Dedifferentiated amniotic fluid mesenchymal stem cell (primary cell): ENCODE data around the gene KRTAP13-3.

Experiments used
- DNase-seq: peaks from one replicate; pipeline ENCODE4 v3.0.0-alpha.2; 2016; ENCODE audit errors: extremely low spot score

Gene KRTAP13-3, protein sequence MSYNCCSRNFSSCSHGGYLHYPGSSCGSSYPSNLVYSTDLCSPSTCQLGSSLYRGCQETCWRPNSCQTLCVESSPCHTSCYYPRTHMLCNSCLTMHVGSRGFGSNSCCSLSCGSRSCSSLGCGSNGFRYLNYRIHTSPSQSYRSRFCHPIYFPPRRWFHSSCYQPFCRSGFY

DNA sequence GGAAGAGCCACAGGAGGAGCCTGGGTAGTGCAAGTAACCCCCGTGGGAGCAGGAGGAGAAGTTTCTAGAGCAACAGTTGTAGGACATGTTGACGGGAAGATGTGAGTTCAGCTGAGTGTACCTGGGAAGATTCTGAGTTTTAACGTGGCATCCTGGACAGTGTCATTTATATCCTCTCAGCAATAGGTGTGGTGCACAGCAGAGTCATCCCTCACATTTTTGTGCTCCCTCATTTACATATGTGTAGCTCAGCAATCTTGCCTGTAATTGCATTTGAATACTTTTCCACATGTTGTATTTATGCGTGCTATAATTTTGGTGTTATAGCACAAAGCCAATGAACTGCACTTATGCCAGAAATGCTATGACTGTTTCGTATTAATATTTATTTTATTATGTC lies at the start of gene KRTAP13-3:
TSS of gene KRTAP13-3 (minus strand) at position 101 of the 400 bp plus-strand sequence. CDS start at position 87, 14 bp downstream.
- DNase-seq: no peak

DNA sequence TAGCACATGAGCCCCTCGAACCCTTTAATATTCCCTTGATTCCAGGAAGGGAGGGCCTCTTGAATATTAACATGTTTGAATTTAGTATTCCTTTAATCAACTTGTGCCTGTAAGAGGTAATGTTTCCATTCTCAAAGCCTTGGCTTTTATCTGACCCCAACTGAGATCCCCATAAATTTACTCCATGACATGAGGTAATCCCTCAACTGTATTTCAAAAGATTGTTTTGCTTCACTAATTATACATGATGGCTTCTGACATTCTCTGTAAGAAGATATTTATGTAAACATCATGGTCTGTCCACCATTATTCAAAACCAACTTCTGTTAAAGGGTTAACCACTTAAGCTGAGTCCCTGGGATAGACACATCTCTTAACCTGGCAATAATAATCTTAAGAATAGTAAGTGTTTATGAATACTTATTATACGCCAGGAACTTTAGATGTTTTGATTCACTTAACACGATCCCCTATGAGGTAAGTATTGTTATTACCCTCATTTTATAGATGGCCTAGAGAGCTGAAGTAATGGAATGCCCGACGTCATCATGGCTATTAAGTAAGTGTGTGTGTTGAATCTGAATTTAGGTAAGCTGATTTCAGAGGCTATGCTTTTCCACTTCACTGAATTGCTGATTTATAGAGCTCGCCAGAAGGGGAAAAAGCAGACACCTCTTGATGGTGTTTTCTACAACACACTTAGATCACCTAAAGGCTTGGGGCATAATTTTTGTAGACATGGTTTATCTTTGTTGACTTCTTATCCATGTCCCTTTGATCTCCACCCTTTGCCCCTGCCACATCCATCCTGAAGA lies 43.4 kb upstream of the KRTAP13-3 start:
- DNase-seq: no peak

DNA sequence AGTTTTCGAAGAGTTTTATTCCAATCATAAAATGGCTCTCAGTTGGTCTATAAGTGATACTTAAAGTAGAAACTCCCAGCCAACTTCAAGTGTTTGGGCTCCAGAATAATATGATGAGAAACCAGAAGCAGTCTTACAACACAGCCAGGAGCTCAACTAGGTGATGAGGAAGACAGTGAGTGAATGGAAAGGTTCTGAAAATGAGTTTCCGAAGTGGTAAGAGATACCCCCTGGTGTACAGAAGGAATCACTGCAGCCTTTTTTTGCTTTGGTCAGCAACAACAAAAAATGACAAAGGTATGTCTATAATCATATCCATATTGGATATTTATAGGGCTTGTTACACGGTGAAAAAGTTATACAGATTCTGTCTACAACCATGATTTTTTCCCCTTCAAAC lies 38.0 kb upstream of the KRTAP13-3 start:
- DNase-seq: no peak

DNA sequence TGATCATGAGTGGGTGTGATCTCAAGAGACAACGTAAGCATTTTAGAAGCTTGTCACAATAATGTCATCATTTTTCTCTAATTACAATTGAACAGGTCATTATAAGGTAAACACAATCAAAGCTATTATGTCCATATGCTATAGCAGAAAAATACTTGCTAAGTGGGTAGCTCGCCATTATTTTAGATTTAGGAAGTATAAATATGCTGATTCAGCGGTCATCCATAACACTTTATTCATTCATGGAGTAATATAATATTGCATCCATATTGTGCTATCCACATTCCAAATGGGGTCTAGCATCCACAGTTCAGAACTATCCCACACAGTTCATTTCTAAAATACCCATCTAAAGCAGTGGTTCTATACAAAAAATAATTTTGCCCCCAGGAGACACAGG lies 22.8 kb upstream of the KRTAP13-3 start:
- DNase-seq: no peak

DNA sequence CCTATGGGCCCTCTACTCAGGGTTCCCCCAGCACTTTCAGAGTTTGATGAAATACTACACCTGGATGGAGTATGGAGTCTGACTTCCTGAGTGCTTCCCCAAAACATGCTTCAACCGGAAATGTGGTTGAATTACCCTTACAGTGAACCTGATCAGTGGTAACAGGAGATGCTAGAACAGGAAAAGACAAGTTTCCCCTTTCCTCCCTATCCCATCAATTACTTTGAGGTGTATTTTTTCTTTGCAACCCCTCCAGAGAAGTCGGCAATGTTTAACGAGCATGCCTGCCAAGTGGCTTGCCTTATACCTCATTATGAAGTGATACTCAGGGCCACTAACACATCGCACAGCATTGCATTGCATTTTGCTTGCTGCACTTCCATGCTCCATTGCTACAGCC lies 21.3 kb upstream of the KRTAP13-3 start:
- DNase-seq: no peak

DNA sequence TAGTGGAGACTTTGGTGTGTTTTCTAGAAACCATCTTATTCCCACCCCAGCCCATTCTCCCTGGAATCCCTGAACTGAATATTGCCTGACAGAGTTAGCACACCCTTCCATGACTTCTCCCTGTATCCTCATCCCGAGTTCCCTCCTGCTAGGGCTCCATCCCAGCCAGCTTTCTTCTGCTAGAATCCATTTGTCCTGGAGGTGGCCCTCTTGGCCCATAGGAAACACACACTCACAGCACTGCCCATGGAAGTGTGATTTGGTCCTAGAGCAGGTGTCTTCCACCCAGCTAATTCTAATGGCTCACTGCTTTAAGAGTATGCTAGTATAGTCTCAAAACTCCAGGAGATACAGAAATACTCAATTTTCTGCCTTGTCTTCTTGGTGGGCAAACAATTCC lies 18.5 kb upstream of the KRTAP13-3 start:
- DNase-seq: no peak

DNA sequence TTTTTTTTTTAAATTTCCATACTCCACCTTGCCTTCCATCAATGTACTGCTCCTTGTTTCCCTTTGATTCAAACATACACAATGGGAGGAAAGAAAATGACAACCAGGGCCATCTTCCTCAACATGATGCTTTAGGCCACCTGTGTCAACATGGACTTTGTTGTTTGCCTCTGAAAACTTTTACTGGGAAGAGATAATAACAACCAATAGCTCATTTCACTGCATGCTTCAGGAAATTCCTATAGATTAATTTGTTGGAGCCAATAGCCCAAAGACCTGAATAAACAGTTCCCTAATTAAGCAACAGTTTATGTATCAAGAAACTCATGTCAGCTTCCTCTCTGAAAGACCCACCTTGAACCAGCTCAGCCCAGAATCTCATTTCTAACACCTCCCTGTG lies 17.5 kb upstream of the KRTAP13-3 start:
- no peak for DNase-seq

DNA sequence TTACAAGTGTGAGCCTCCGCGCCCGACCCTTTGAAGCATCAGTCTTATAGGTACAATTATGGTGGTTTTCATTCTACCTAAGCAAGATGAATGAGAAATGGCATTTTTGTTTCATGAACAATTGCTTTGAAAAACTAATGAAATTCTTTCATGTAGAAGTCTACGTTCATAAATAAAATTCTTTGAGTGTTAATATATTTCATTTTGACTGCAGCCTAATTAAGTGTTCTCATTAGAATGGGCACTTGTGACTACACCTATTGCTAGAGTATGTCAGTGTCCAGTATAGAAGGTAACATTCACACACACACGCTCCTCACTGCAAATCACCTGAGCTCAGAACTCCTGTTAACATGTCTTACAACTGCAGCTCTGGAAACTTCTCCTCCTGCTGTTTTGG lies 14.2 kb upstream of the KRTAP13-3 start, which contains the start of gene KRTAP15-1:
TSS of gene KRTAP15-1 (plus strand) at position 301 of the 400 bp plus-strand sequence. CDS start at position 354, 53 bp downstream.
- no peak for DNase-seq

DNA sequence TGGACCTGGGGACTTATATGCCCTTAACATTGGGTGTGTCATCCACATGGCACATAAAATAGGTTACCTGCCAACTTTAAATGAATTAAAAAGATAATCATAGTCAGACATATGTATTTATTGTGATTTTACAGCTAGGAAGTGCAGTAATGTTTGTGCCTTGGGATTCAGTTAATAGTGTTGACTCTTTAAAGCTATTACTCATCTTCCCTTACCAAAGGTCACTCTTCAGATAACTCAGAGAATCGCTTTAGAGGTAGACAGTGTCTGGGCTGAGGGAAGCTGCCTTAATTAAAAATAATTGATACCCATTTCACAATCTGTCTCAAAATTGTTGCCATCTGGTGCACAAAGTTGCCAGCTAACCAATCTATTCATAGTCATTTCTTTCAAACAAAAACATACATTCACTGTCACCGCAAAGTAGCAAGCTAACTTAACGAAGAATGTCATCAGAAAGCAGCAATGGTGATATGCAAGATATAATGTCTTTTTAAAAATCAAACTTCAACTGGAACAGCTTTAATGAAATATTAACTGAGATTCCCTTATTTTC lies 11.4 kb upstream of the KRTAP13-3 start:
- DNase-seq: no peak

DNA sequence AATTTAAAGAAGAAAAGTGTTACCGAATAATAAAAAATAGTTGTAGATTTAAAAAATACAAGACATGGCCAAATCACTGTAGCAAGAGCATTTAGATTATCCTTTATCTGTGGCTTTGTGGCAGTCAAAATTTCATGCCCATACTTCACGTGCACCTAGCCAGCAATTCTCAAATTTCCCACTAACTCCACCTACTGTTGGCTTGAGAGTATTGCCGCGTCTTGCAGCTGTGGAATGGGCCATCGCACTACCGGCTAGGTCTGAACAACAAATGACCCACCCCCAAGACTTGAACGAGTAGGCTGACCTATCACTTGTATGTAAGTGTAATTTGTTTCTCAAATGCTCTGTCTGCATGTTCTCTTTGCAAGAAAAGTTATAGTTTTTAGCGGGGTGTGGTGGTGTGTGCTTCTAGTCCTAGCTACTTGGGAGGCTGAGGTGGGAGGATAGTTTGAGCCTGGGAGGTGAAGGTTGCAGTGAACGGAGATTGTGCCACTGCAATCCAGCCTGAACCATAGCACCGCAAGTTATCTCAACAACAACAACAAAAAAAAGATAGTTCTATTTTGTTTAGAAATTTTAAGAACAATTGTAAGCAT lies 8.4 kb upstream of the KRTAP13-3 start:
- DNase-seq: no peak

DNA sequence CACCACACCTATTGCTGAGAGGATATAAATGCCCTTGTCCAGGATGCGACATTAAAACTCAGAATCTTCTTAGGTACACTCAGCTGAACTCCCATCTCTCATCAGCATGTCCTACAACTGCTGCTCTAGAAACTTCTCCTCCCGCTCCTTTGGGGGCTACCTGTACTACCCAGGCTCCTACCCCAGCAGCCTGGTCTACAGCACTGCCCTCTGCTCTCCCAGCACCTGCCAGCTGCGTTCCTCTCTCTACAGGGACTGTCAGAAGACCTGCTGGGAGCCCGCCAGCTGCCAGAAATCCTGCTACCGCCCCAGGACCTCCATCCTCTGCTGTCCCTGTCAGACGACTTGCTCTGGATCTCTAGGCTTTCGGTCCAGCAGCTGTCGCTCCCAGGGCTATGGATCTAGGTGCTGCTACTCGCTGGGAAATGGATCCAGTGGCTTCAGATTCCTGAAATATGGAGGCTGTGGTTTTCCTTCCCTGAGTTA lies 4.5 kb upstream of the KRTAP13-3 start, which contains the start of gene KRTAP13-4:
TSS of gene KRTAP13-4 (plus strand) at position 51 of the 486 bp plus-strand sequence. CDS start at position 107, 56 bp downstream.
- DNase-seq: no peak

DNA sequence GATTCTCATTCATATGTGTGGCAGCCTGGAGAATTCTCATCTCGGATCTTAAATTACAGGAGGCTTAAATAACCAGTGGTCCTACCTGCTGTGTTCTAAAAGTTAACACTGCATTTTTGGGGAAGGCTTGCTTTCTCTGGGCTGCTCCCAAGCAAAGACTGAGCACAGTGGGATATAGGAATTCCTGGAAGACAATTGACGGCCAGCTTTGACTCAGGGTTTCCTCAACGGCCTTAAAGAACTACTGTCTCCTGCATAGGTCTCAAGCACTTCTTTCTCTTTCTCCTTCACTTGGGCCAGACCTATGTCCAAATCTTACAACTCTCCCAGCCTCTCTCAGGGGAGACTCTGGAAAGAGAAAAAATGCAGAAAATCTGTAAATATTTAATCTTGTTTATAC lies 1.0 kb upstream of the KRTAP13-3 start:
- DNase-seq: no peak

DNA sequence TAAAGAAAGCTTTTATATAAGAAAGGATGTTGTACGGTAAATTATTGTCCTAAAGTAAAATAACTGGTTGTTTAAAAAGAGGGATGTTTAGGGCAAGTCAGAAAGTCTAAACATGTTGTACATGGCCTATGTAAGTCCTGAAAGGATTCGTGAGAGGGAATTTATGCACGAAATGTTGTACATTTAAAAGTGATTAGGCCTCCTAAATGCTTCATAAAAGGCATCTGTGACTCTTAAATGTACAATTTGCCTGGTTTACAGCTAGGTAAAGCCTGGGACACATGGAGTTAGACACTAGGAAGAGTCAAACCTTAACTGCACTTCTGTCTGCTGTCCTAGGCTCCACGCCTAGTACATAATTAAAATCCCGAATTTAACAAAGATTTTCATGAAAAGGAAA lies 9.7 kb downstream of the KRTAP13-3 start:
- DNase-seq: no peak

DNA sequence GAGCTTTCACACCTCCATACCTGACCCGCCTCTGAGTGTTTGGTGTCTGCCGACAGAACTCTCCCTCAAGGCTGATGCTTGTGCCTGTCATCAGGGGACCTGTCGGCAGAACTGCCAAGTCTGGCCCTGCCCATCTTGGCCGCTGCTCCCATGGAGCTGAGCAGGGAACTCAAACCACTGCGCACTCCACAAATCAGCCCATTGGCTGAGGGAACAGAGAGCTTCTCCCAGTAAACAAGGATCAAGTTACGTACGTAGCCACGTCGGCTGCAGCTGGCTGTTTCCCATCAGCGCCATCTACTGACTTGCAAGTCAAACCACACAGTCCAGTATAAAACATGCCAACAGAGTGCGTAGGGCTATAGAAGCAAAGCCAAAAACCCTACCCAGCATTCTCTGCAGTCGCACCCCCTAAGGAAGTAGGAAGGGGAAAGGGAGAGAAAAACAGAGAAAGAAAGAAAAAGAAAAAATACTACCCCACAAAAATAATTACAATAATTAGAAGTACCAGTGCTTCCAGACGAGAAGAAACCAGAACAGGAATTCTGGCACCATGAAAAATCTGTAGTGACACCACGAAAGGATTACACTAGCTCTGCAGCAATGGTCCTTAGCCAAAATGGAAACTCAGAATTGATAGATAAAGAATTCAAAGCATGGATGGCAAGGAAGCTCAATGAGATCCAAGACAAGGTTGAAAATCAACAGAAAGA lies 16.8 kb downstream of the KRTAP13-3 start:
- no peak for DNase-seq

DNA sequence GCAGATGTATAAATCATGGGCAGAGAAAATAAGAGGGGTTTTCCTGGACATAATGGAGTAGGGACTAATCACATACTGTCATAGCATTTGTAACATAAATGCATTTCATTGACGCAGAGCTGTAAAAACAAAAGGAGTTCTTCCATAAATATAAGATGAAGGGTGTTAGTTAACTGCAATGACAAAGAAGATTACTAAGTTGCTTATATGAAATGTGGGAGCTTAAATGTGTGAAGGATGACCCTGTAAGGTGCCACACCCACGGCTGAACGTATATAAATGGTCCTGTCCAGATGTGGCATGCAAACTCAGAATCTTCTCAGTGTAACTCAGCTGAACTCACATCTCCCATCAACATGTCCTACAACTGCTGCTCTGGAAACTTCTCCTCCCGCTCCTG lies 30.0 kb downstream of the KRTAP13-3 start, which contains the start of gene KRTAP13-1:
TSS of gene KRTAP13-1 (plus strand) at position 301 of the 400 bp plus-strand sequence. CDS start at position 357, 56 bp downstream.
- no peak for DNase-seq

DNA sequence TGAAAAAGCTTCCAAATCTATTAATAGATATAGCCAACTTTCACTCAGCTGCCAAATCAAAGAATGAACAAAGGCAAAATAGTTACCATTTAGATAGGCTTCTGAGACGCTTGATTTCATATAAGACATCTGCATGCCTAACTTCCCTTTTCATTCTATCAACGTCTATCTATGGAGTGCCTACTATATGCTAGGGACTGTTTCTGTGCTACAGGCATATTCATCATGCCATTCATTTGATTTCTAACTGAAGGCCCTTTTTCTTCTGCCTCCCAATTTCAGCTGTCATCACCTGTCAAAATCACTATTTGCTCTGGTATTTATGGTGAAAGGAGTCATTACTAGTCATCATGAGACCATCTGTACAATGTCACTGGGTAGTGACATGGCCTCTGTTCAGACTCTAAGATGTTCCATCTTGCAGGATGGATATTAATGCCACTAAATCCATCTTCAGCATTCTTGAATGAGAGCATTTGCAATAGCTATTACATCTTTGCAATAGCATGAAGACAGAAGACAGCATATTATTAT lies 34.2 kb downstream of the KRTAP13-3 start:
- DNase-seq: no peak

DNA sequence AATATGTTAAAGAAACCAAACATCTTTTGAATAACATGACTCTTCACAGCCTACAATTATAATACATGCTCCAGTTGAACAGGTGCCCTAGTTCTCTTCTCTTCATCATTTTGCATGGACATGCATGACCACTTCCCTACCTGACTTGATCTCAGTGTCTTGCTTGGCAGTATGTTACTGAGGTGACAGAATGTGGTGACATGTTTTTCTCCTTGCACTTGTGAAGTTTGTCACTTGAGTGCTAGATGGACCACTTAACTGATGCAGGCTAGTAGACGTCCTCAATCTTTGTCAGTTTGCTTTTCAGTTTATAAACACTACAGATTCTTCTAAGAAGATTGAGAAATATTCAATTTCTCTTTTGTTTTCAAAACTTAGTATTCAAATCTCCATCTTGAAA lies 43.5 kb downstream of the KRTAP13-3 start:
- DNase-seq: no peak
